GM20000 (cell line): ENCODE measurements around the gene F2RL1.
"Not testable (repeated sequence)": the region's sequence is repeated elsewhere in the genome, so short reads cannot be mapped to it uniquely, and the experiment has no call there.

Experiments used
- DNase-seq: peaks from one replicate; pipeline ENCODE4 v3.0.0; 2012; ENCODE audit warnings: low spot score
- TF ChIP-seq, protein P1 (sequence below): IDR thresholded peaks from 2 replicates; pipeline ENCODE4 v1.5.1; 2012; ENCODE audit warnings: mild to moderate bottlenecking, control low read depth; ENCODE audit errors: extremely low read depth, missing control alignments

F2RL1 gene

GRCh38 chr5:76787237-76787636 lies 31.6 kb upstream of the F2RL1 start:
- TF ChIP-seq, protein P1, sequence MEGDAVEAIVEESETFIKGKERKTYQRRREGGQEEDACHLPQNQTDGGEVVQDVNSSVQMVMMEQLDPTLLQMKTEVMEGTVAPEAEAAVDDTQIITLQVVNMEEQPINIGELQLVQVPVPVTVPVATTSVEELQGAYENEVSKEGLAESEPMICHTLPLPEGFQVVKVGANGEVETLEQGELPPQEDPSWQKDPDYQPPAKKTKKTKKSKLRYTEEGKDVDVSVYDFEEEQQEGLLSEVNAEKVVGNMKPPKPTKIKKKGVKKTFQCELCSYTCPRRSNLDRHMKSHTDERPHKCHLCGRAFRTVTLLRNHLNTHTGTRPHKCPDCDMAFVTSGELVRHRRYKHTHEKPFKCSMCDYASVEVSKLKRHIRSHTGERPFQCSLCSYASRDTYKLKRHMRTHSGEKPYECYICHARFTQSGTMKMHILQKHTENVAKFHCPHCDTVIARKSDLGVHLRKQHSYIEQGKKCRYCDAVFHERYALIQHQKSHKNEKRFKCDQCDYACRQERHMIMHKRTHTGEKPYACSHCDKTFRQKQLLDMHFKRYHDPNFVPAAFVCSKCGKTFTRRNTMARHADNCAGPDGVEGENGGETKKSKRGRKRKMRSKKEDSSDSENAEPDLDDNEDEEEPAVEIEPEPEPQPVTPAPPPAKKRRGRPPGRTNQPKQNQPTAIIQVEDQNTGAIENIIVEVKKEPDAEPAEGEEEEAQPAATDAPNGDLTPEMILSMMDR: no peak
- DNase-seq: no peak

DNA sequence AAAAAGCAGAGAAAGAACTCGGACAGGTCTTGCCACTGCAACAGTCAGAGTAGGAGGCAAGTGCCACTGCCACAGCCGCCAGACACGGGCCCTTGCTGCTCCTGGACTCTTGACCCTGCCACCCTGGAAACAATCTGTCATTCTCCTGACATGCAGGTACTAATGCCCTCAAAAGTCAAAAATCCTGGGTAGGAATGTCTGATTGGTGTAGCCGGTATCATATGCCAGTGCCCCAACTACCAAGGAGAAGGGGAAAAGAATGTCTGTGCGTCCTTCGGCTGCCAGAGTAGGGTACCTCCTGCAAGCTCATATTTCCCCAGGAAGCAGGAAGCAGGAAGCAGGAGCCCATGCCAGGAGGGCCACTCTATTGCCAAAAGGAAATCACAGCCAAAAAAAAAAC lies 30.5 kb upstream of the F2RL1 start:
- TF ChIP-seq, protein P1: no peak
- DNase-seq: no peak

GRCh38 chr5:76789275-76789674 lies 29.6 kb upstream of the F2RL1 start:
- not testable (repeated sequence) for DNase-seq

GRCh38 chr5:76789991-76790581 lies 28.7 kb upstream of the F2RL1 start:
- TF ChIP-seq, protein P1: no peak
- no peak for DNase-seq

GRCh38 chr5:76790632-76791290 lies 28.1 kb upstream of the F2RL1 start:
- no peak for DNase-seq
- TF ChIP-seq, protein P1: no peak

GRCh38 chr5:76791461-76791860 lies 27.4 kb upstream of the F2RL1 start:
- TF ChIP-seq, protein P1: no peak

GRCh38 chr5:76794871-76795270 lies 24.0 kb upstream of the F2RL1 start:
- no peak for DNase-seq
- TF ChIP-seq, protein P1: no peak

More at GRCh38 chr5:76791461-76791860, 27.4 kb upstream of the F2RL1 start:
- DNase-seq: no peak

GRCh38 chr5:76799588-76799987 lies 19.2 kb upstream of the F2RL1 start:
- TF ChIP-seq, protein P1: no peak
- DNase-seq: no peak
